ENCODE data around the gene ATP6V1G3.
"Not testable (repeated sequence)": the region's sequence is repeated elsewhere in the genome, so short reads cannot be mapped to it uniquely, and the experiment has no call there.

The ATP6V1G3 gene

GRCh38 chr1:198498103-198498385 is 42.4 kb downstream of the ATP6V1G3 start:
- no peak for DNase-seq (ENCODE audit: low read depth in 2 of 3, low spot score in 1 of 3)

DNA sequence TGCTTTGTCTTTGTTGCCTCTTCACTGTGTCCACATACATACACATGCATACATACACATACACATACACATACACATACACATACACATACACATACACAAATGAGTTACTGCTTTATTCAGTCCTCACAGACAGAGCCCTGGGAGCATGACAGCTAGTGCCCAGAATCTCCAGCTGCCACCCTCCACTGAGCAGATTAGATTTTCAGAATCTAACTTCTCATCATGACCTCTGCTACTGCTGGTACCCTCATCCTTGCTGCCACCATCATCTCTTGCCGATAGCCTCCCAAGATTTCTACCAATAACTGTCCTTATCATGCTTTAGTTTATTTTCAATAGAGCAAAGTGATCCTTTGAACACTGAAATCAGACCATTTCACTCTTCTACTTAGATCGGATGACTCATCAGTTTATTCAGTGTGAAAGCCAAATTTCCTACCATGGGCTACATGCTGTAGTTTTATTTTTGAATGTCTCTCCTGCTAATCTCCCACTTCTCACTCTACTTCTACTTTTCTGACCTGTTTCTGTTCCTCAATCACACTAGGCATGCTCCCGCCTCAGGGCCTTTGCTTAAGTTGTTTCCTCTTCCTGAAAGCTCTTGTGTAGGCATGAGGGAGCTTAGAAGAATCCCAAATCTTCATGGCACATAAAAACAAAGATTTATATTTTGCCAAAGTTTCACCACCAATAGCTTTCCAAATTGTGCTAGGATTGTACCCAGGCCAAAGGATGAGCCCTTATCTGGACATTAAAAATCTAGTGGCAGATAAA is 43.0 kb downstream of the ATP6V1G3 start:
- DNase-seq (ENCODE audit: low read depth in 2 of 3, low spot score in 1 of 3) = no peak

DNA sequence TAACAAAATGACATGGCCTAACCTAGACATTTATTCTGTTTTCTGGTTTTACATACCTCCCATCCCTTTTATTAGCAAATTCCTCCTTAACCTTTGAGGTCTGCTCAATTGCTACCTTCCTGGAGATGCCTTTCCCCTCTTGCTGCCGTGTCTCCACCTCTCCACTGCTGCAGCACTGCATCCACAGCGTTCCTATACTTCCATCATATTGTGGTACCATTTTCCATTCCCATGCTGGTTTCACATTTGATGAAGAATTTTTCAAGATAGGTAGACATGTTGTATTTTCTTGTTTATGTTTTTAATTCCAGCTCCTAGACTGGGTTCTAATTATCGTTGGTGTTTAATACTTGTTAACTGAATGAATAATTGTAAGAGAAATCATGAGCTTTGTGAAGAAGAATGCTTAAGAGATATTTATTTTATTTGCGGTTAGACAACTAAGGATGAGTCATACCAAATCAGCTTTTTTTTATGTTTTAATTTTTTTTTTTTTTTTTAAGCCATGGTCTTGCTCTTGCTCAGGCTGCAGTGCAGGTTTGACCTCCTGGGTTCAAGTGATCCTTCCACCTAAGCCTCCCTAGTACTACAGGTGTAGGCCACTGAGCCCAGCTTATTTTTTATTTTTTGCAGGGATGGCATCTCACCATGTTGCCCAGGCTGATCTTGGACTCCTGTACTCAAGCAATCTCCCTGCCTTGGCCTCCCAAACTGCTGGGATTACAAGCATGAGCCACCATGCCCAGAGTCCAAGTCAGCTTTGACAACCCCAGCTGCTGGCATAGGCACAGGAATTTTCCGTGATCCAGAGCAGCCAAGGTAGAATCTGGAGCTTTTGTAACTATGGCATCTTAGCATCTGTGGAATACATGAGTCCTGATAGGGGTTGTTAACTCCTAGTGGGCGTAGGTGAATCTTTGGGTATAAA is 44.0 kb downstream of the ATP6V1G3 start:
- DNase-seq (ENCODE audit: low read depth in 2 of 3, low spot score in 1 of 3) = no peak

DNA sequence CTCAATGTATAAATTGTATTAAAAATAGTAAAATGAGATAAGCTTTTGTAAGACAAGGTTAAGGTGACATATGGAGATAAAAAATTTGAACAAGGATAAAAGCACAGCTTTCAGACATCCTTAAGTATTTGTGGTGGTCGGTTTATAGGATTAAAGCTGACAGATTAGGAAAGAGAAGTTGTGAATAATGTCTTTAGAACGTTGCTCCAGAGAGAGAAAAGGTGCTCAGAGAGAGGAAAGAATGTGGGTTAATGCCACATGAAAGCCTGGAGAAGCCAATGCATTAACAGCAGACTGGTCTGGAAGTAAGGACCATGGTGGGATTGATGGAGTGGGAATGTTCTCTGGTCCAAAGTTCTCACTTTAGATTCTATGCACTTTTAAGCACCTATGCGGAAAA is 44.8 kb downstream of the ATP6V1G3 start:
- DNase-seq (ENCODE audit: low read depth in 2 of 3, low spot score in 1 of 3) = no peak

DNA sequence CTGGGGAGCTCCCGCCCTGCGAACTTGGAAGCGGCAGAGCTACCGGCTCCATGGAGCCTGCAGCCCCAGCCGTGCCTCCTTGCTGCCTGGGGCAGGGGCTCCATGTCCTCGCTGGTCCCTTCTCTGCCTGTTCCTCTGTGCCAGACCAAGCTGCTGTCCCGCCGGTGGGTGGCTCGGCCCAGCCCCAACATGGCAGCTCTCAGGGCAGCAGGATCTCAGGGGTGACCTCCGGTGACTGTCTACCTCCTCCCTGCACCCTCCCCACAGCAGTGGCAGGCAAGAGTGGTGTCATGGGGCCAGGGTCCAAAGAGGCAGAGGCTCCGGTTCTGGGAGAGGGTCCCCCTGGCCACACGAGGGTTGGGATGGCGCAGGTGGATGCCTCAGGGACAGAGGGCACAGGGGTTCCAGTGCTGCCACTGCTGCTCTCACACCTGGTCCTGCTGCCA is 45.8 kb downstream of the ATP6V1G3 start:
- no peak for DNase-seq (ENCODE audit: low read depth in 2 of 3, low spot score in 1 of 3)

DNA sequence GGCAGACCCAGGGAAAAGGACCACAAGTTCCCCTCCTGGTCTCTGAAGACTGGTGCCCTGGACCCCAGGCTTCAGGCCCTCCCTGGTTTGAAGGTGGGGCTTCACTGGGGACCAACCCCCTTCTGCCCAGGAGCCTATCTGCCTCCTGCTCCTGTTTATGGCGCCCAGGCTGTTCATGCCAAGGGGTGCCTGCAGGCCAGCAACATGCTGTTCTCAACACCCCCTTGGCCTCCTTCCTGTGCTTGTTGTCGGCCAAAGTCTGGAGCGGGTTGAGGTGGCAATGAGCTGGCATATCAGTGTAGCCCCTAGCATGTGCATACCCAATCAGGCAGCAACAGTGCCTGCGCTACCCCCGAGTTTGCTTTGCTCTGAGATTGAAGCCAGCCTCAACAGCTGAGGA is 46.3 kb downstream of the ATP6V1G3 start:
- DNase-seq (ENCODE audit: low read depth in 2 of 3, low spot score in 1 of 3) = no peak

DNA sequence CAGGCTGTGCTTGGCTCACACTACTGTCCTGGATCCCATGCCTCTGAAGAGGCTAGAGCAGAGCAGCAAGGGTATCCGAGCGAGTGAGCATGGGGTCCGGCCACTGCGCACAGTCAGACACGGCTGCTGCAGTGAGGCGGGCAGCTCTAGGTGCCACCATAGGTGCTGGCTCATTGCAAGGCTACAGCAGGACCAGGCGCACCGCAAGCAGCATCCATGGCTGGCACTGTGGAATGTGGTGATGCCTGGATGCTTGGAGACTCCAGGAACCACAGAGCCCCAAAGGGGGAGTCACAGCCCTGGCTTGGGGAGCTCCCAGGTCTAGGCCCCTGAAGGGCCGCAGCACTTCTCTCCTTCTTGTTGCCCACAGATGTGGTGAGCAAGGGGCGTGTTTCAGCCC is 47.2 kb downstream of the ATP6V1G3 start:
- no peak for DNase-seq (ENCODE audit: low read depth in 2 of 3, low spot score in 1 of 3)

- DNase-seq (ENCODE audit: low read depth in 2 of 3, low spot score in 1 of 3) = no peak
Measured at GRCh38 chr1:198492872-198493271, 47.6 kb downstream of the ATP6V1G3 start.

- no peak for DNase-seq (ENCODE audit: low read depth in 2 of 3, low spot score in 1 of 3)
Measured at GRCh38 chr1:198491596-198491995, 48.9 kb downstream of the ATP6V1G3 start.

GRCh38 chr1:198491028-198491427 is 49.5 kb downstream of the ATP6V1G3 start:
- no peak for DNase-seq (ENCODE audit: low read depth in 2 of 3, low spot score in 1 of 3)

- no peak for DNase-seq (ENCODE audit: low read depth in 2 of 3, low spot score in 1 of 3)
Measured at GRCh38 chr1:198490224-198490623, 50.3 kb downstream of the ATP6V1G3 start.

DNA sequence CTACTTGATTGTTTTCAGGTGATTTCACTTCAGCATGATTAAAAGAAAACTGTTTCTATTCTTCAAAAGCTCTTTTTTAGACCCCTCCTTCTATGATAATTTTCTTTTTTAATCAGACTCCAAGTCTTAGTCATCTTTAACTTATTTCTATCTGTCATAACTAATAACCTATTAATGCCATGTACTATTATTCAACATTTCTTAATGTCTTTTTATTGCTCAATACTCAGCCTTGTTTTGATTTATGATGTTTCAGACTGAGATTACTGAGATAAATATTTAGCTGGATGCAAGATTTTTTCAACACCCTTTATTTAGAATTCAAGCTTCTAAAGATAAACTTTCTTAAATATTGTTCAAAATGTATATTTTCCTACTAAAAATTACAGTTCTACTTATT is 53.6 kb downstream of the ATP6V1G3 start:
- DNase-seq (ENCODE audit: low read depth in 2 of 3, low spot score in 1 of 3) = no peak

- DNase-seq (ENCODE audit: low read depth in 2 of 3, low spot score in 1 of 3) = no peak
Measured at GRCh38 chr1:198483645-198484044, 56.8 kb downstream of the ATP6V1G3 start.

DNA sequence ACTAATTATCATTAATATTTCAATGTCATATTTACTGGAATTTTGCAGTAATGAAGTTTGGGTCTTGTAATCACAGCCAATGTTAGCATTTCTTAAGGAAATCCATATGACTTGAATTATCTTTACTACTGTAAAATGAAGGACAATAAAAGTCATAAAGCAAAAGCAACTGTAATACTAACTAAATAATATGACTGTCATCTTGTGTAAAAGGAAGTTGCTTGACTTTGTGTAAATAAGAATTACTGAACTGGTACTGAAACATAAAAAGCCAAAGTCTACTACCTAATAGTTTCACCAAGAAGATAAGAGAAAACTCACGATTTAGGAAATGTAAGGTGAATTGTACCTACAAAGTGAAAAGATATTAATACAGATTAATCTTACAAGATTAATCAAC is 57.5 kb downstream of the ATP6V1G3 start:
- no peak for DNase-seq (ENCODE audit: low read depth in 2 of 3, low spot score in 1 of 3)

DNA sequence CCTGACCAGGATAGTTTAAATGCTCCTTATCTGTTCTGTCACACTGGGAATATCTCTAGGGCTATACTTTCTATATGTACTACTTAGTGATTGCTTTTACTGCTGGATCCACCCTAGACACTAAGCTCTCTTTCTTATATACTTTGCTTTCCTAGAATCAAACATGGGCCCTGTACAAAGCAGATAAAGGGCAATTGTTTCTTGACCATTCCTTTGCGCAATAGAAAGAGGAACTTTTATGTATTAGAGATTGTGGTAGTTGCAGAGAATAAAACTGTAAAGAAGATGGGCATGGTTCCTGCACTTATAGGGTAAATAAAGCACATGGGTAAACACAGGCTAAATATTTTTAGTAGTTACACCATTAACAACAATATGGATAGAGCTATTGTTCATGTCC is 58.8 kb downstream of the ATP6V1G3 start:
- no peak for DNase-seq (ENCODE audit: low read depth in 2 of 3, low spot score in 1 of 3)

DNA sequence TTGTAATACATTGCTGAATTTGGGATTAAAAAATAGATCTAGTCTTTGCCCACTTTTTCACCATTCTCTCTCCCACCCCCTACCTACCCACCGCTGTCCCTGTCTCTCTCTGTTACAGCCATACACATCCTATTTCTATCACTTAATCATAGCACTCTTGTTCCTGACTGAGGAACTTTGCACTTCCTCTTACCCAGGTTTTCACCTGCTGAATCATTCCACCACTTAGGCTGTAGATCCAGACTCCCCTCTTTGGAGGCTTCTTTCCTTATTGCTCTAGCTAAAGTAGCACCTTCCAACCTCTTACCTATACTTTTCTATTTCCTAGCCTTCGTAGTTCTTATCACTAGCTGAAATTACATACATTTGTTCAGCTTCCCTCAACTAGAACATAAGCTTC is 59.6 kb downstream of the ATP6V1G3 start:
- no peak for DNase-seq (ENCODE audit: low read depth in 2 of 3, low spot score in 1 of 3)

- DNase-seq (ENCODE audit: low read depth in 2 of 3, low spot score in 1 of 3) = not testable (repeated sequence)
Measured at GRCh38 chr1:198477354-198477753, 63.1 kb downstream of the ATP6V1G3 start.
